KMS-11 (cell line): ENCODE measurements around the gene RBM23.

Experiments
- H2AFZ ChIP-seq: fragments of 200-600 bp; sonication (generic); 2 replicates; pipeline ENCODE4 v1.6.1; 2016; ENCODE audit warnings: antibody characterized with exemption, mixed run types, low read depth
- H3K27ac ChIP-seq: fragments of 200-600 bp; sonication (generic); 2 replicates; pipeline ENCODE4 v1.6.1; 2016; ENCODE audit warnings: mild to moderate bottlenecking, mixed run types
- H3K27me3 ChIP-seq: fragments of 200-600 bp; sonication (generic); 2 replicates; pipeline ENCODE4 v1.6.1; 2017; ENCODE audit warnings: mild to moderate bottlenecking, low read depth, mixed run types, moderate library complexity; ENCODE audit not compliant: insufficient read depth
- H3K36me3 ChIP-seq: fragments of 200-600 bp; sonication (generic); 2 replicates; pipeline ENCODE4 v1.6.1; 2017; ENCODE audit warnings: mild to moderate bottlenecking, mixed run types; ENCODE audit not compliant: insufficient read depth
- H3K4me1 ChIP-seq: fragments of 200-600 bp; sonication (generic); 2 replicates; pipeline ENCODE4 v1.6.1; 2016; ENCODE audit warnings: mild to moderate bottlenecking, low read depth, mixed run types; ENCODE audit not compliant: poor library complexity, severe bottlenecking
- H3K4me2 ChIP-seq: fragments of 200-600 bp; sonication (generic); 2 replicates; pipeline ENCODE4 v1.7.0; 2016; ENCODE audit warnings: mild to moderate bottlenecking, mixed run types
- H3K4me3 ChIP-seq: fragments of 200-600 bp; sonication (generic); IDR thresholded peaks from 2 replicates; pipeline ENCODE4 v1.6.1; 2017; ENCODE audit warnings: low read depth, low read length, mixed read lengths; ENCODE audit not compliant: insufficient read depth
- H3K79me2 ChIP-seq: fragments of 200-600 bp; sonication (generic); 2 replicates; pipeline ENCODE4 v1.6.1; 2016; ENCODE audit warnings: low read depth, mixed run types; ENCODE audit not compliant: insufficient read depth
- H3K9ac ChIP-seq: fragments of 200-600 bp; sonication (generic); 2 replicates; pipeline ENCODE4 v1.6.1; 2016; ENCODE audit warnings: mild to moderate bottlenecking, mixed run types
- H4K20me1 ChIP-seq: fragments of 200-600 bp; sonication (generic); 2 replicates; pipeline ENCODE4 v1.6.1; 2016; ENCODE audit warnings: mild to moderate bottlenecking, mixed run types; ENCODE audit not compliant: insufficient read depth
- CTCF ChIP-seq: fragments of 200-600 bp; sonication (generic); conservative IDR thresholded peaks from 2 replicates; pipeline ENCODE4 v1.6.1; 2017; ENCODE audit warnings: low read depth, mild to moderate bottlenecking, antibody characterized with exemption, low read length, moderate library complexity, mixed read lengths

RBM23 gene

GRCh38 chr14:22898302-22899090, 20.5 kb downstream of the RBM23 start:
- no peaks in the 10 kb centered on the region for H3K79me2 ChIP-seq
- no peaks in the 10 kb centered on the region for H4K20me1 ChIP-seq
- no peak overlapping the region for H2AFZ ChIP-seq
- H3K4me1 ChIP-seq: peaks cover 11% of the 10 kb centered on the region
- no peak overlapping the region for H3K27ac ChIP-seq
- no peaks in the 10 kb centered on the region for H3K36me3 ChIP-seq
- no peaks in the 10 kb centered on the region for H3K27me3 ChIP-seq
- H3K9ac ChIP-seq: no peak overlapping the region
- TF ChIP-seq CTCF: no peak
- no peak overlapping the region for H3K4me2 ChIP-seq
- no peak overlapping the region for H3K4me3 ChIP-seq

GRCh38 chr14:22897357-22897756, 21.6 kb downstream of the RBM23 start:
- no peaks in the 10 kb centered on the region for H4K20me1 ChIP-seq
- H3K27me3 ChIP-seq: no peaks in the 10 kb centered on the region
- no peak overlapping the region for H3K4me3 ChIP-seq
- no peak overlapping the region for H3K27ac ChIP-seq
- no peak overlapping the region for H3K9ac ChIP-seq
- TF ChIP-seq CTCF: no peak
- H2AFZ ChIP-seq: no peak overlapping the region
- no peaks in the 10 kb centered on the region for H3K36me3 ChIP-seq
- H3K79me2 ChIP-seq: no peaks in the 10 kb centered on the region
- peaks cover 11% of the 10 kb centered on the region for H3K4me1 ChIP-seq
- no peak overlapping the region for H3K4me2 ChIP-seq

GRCh38 chr14:22896760-22897159, 22.2 kb downstream of the RBM23 start:
- Histone ChIP-seq H3K27ac (no peak overlapping the region), H3K4me1 (peaks cover 11% of the 10 kb centered on the region), H2AFZ (no peak overlapping the region), H3K36me3 (no peaks in the 10 kb centered on the region), H3K27me3 (no peaks in the 10 kb centered on the region), H3K9ac (no peak overlapping the region), H4K20me1 (no peaks in the 10 kb centered on the region), H3K4me3 (no peak overlapping the region), H3K79me2 (no peaks in the 10 kb centered on the region), H3K4me2 (no peak overlapping the region)
- TF ChIP-seq CTCF: no peak

GRCh38 chr14:22896356-22896755, 22.6 kb downstream of the RBM23 start:
- no peak overlapping the region for H3K27ac ChIP-seq
- H3K4me1 ChIP-seq: peaks cover 11% of the 10 kb centered on the region
- no peak overlapping the region for H3K4me3 ChIP-seq
- H3K4me2 ChIP-seq: no peak overlapping the region
- H4K20me1 ChIP-seq: no peaks in the 10 kb centered on the region
- no peaks in the 10 kb centered on the region for H3K36me3 ChIP-seq
- H3K9ac ChIP-seq: no peak overlapping the region
- no peak overlapping the region for H2AFZ ChIP-seq
- no peak for TF ChIP-seq CTCF
- H3K79me2 ChIP-seq: no peaks in the 10 kb centered on the region
- no peaks in the 10 kb centered on the region for H3K27me3 ChIP-seq
